ENCODE measurements around the gene C5orf24.
"Not testable (repeated sequence)": the region's sequence is repeated elsewhere in the genome, so short reads cannot be mapped to it uniquely, and the experiment has no call there.

C5orf24 gene

DNA sequence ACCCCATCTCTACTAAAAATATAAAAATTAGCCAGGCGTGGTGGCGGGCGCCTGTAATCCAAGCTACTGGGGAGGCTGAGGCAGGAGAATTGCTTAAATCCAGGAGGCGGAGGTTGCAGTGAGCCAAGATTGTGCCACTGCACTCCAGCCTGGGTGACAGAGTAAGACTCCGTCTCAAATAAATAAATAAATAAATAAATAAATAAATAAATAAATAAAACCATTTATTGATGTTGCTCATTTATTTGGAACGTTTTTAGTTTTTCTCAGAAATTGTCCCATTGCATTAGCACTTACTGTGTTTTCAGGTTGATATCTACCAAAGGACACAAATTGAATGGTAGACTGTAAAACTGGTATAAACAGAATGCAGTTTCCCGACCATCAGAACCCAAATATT, 10.7 kb downstream of the C5orf24 start:
- DNase-seq (ENCODE audit: low read depth in 2 of 3, low spot score in 2 of 3), result not testable (repeated sequence)

DNA sequence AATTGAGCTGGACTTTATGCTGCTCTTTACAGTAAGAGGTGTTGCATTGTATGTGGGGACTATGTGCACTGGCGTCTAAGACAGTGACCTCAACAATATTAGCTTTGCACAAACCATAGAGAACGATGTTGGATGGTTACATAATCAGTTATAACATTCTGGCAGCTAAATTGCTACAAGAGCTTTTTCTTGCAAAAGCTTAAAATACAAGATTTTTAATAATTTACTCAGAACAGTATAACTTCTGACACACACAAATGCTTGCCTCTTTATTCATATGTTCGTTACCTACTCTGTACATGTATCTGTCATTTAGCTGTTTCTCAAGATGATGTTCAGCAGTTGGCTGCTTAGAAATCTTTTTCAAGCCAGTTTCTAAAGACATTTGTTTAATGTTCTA, 11.6 kb downstream of the C5orf24 start:
- no peak for DNase-seq (ENCODE audit: low read depth in 2 of 3, low spot score in 2 of 3)

DNA sequence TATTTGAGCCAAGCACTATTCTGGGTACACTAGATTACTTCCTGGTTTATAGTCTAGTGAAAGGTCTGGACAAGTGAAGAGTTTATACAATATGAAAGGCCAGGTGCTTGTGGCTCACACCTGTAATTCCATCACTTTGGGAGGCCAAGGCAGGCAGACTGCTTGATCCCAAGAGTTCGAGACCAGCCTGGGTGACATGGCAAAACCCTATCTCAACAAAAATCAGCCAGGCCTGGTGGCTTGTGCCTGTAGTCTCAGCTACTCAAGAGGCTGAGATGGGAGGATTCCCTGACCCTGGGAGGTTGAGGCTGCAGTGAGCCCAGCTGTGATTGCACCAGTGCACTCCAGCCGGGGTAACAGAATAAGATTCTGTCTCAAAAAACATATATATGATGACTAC, 18.9 kb downstream of the C5orf24 start:
- no peak for DNase-seq (ENCODE audit: low read depth in 2 of 3, low spot score in 2 of 3)

DNA sequence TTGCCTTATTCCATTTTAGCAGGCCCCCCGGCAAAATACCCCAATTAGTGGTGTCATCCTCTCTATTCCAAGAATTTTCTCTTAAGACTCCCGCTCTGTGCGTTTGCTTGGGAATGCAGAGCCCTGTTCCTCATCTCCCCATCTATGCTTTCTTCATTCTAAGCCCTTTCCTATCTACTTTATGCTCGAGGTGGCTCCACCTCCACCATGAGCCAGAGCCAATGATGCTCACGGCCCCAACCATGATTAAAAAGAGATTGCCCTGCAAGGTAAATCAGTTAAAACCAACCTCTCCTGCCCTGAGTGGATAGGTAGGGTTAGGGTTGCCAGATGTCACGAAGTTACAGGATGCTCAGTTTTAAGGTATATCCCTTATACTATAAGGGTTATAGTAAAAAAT, 27.7 kb downstream of the C5orf24 start:
- DNase-seq (ENCODE audit: low read depth in 2 of 3, low spot score in 2 of 3), result no peak

DNA sequence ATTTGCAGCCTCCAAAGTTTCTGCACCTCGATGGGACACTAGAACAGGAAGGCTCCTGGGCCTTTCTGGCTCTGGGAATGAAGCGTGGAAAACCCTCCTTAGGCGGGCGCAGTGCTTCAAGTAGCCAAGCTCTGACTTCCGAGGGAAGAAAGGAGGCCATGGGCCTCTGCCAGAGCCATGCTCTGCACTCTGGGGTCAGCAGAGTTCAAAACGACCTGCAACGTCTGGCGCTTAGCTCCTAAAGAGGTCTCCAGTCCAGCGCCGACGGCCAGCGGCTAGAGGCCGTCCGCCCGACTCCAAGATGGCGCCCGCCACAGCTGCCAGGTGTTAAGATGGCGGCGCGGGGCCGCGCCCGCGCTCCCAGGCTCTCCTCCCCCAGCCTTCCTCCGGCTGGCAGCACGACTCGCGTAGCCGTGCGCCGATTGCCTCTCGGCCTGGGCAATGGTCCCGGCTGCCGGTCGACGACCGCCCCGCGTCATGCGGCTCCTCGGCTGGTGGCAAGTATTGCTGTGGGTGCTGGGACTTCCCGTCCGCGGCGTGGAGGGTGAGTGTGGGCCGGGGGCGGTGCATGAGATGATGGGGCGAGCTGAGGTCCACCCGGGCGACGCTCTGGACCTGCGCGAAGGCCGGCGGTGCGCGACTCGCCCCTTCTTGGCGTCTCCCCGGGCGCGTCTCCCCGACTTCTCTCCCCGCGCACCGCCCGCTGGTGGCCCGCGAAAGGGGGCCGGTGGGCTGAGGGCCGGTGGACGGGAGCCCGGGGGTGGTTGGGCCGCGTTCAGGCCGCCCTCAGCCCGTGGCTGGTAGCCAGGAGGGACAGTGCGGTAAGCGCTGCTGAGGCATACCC, 28.4 kb downstream of the C5orf24 start, which contains the start of gene TXNDC15:
Gene TXNDC15 (plus strand): TSS at position 385 of the 844 bp plus-strand sequence. CDS start 57 bp downstream, at position 442.
- peak; percentile 52 to 72 (median 69) for DNase-seq (ENCODE audit: low read depth in 2 of 3, low spot score in 2 of 3)

DNA sequence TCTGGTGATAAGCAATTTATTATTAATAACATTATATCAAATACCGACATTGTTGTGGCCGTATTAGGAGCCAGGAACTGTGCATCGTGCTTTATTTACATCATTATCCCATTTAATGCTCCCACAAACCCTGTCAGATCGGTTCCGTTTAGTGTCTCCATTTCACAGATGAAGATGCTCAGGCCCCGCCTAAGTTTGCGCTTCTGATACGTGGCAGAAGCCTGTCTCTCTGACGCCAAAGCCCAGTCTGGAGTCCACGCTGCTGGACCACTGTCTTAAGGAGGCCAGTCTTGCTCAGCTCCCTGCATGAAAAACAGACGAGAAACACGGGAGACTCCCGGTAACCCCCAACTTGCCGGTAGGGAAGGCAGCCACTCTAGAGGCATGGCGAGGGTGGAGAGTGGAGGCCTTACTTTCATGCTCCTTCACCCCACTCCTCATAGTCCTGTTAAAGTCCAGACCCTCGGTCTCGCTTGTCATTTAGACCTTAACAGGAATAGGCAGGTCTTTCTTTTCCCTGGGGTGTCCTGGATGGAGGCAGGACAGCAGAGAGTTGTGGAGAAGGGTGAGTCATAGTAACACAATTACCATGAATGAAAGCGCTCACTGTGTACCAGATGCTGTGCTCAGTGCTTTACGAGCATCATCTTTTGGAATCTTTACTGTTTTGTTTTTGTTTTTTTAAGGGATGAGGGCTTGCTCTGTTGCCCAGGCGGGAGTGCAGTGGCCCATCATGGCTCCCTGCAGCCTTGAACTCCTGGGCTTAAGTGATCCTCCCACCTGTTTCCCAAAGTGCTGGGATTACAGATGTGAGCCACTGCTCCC, 29.3 kb downstream of the C5orf24 start:
- peak; percentile 7 to 32 (median 29) for DNase-seq (ENCODE audit: low read depth in 2 of 3, low spot score in 2 of 3)

DNA sequence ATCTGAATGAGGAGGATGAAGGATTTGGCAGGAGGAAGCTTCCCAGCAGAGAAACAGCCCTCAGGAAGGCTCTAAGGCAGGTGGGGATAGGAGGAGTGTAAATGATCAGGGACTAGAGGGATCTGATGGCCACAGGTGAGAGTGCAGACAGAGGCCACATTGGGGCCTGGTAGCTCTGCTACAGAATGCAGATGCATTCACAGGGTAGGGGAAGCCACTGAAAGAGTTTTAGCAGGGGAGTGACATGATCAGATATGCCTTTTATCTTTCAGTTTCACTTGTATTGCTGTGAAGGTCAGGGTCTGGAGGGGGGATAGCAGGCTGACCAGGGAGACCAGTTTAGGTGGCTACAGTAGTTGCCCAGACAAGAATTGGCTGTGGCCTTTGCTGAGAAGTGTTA, 31.4 kb downstream of the C5orf24 start:
- DNase-seq (ENCODE audit: low read depth in 2 of 3, low spot score in 2 of 3), result no peak

DNA sequence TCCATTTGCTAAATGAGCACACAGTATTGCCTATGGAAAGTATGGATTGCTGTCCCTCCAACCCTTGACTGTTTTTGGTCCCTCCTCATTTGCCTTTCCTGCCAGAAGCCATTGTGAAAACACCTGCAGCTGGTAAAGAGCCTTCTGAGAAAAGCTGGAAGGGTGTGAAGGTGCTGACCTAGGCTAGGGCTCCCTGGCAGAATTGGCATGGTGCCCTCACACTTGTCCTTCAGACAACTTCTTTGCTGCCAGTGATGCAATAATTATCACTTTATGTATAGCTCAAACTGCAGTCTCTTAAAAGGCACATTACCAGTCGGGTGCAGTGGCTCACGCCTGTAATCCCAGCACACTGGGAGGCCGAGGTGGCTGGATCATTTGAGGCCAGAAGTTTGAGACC, 32.6 kb downstream of the C5orf24 start:
- DNase-seq (ENCODE audit: low read depth in 2 of 3, low spot score in 2 of 3), result no peak

DNA sequence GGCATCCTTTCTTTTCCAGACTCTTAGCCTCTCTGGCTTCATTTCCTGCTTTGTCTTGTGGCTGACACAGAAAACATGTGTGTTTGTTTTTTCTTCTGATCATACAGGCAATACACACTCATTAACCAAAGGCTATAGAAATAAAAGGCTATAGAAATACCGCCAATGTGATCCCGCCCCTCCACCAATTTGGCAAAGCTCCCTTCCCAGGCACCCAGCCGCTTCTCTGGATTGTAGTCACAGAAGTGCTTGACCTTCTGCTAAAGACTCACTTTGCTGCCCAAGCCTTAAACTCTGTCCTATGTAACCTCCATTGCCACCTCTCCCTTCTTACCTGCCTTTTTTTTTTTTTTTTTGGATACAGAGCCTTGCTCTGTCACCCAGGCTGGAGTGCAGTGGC, 33.7 kb downstream of the C5orf24 start:
- DNase-seq (ENCODE audit: low read depth in 2 of 3, low spot score in 2 of 3), result no peak

DNA sequence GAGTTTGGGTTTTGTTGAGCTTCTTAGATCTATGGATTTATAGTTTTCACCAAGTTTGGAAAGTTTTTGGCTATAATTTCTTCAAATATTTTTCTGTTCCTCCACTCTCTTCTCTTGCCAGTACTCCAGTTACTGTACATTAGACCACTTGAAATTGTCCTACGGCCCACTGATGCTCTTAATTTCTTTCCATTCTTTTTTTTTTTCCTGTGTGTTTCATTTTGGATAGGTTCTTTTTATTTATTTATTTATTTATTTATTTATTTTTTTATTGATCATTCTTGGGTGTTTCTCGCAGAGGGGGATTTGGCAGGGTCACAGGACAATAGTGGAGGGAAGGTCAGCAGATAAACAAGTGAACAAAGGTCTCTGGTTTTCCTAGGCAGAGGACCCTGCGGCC, 35.2 kb downstream of the C5orf24 start:
- not testable (repeated sequence) for DNase-seq (ENCODE audit: low read depth in 2 of 3, low spot score in 2 of 3)

DNA sequence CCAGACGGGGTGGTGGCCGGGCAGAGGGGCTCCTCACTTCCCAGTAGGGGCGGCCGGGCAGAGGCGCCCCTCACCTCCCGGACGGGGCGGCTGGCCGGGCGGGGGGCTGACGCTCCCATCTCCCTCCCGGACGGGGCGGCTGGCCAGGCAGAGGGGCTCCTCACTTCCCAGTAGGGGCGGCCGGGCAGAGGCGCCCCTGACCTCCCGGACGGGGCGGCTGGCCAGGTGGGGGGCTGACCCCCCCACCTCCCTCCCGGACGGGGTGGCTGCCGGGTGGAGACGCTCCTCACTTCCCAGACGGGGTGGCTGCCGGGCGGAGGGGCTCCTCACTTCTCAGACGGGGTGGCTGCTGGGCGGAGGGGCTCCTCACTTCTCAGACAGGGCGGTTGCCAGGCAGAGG, 35.9 kb downstream of the C5orf24 start:
- DNase-seq (ENCODE audit: low read depth in 2 of 3, low spot score in 2 of 3), result not testable (repeated sequence)

DNA sequence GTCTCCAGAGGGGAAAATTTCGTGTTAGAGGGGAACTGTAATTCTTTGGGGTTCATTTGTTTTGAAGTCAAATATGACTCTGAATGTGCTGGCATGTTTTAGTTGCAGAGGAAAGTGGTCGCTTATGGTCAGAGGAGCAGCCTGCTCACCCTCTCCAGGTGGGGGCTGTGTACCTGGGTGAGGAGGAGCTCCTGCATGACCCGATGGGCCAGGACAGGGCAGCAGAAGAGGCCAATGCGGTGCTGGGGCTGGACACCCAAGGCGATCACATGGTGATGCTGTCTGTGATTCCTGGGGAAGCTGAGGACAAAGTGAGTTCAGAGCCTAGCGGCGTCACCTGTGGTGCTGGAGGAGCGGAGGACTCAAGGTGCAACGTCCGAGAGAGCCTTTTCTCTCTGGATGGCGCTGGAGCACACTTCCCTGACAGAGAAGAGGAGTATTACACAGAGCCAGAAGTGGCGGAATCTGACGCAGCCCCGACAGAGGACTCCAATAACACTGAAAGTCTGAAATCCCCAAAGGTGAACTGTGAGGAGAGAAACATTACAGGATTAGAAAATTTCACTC, 41.9 kb downstream of the C5orf24 start:
- no peak for DNase-seq (ENCODE audit: low read depth in 2 of 3, low spot score in 2 of 3)

DNA sequence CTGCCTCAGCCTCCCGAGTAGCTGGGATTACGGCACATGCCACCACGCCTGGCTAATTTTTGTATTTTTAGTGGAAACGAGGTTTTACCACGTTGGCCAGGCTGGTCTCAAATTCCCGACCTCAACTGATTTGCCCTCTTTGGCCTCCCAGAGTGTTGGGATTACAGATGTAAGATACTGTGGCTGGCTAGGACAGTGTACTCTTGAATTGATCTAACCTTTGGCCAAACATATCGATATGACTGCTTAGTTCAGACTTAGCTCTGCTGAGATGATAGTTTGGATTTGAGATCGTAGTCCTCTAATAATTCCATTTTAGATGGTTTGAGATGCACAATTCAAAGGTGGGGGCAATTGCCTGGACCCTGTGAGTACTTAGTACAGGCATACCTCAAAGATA, 43.6 kb downstream of the C5orf24 start:
- DNase-seq (ENCODE audit: low read depth in 2 of 3, low spot score in 2 of 3), result no peak

DNA sequence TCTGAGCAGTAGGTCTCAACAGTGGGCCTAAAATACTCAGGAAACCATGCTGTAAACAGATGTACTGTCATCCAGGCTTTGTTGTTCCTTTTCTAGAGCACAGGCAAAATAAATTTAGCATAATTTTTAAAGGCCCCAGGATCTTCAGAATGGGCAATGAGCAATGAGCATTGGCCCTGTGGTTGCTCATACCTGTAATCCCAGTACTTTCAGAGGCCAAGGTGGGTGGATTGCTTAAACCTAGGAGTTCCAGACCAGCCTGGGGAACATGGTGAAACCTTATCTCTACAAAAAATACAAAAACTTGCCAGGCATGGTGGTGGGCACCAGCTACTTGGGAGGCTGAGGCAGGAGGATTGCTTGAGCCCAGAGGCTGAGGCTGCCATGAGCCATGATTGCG, 45.7 kb downstream of the C5orf24 start:
- no peak for DNase-seq (ENCODE audit: low read depth in 2 of 3, low spot score in 2 of 3)

DNA sequence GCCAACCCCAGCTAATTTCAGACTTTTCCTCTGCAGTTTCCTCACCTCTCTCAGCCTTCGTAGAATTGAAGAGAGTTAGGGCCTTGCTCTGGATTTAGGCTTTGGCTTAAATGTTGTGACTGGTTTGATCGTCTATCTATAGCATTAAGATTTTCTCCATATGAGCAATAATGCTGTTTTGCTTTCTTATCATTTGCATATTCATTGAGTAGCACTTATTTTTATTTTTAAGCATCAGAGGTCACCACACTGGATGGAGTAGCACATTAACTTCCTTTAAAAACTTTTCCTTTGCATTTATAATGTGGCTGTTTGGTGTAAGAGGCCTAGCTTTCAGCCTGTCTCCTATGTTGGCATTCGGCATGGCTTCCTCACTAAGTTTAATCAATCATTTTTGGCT, 46.5 kb downstream of the C5orf24 start:
- no peak for DNase-seq (ENCODE audit: low read depth in 2 of 3, low spot score in 2 of 3)

DNA sequence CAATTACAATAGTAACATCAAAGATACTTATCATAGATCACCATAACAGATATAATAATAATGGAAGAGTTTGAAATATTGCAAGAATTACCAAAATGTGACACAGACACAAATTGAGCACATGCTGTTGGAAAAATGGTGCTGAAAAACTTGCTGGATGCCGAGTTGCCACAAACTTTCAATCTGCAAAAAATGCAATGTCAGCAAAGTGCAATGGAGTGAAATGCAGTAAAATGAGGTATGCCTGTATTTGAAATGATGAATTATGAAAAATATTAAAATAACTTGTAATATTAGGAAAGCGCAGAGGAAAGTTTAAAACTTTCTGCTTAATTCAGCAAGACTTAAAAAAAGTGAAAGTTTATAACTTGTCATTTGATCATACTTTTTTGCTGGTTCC, 47.2 kb downstream of the C5orf24 start:
- DNase-seq (ENCODE audit: low read depth in 2 of 3, low spot score in 2 of 3), result no peak

DNA sequence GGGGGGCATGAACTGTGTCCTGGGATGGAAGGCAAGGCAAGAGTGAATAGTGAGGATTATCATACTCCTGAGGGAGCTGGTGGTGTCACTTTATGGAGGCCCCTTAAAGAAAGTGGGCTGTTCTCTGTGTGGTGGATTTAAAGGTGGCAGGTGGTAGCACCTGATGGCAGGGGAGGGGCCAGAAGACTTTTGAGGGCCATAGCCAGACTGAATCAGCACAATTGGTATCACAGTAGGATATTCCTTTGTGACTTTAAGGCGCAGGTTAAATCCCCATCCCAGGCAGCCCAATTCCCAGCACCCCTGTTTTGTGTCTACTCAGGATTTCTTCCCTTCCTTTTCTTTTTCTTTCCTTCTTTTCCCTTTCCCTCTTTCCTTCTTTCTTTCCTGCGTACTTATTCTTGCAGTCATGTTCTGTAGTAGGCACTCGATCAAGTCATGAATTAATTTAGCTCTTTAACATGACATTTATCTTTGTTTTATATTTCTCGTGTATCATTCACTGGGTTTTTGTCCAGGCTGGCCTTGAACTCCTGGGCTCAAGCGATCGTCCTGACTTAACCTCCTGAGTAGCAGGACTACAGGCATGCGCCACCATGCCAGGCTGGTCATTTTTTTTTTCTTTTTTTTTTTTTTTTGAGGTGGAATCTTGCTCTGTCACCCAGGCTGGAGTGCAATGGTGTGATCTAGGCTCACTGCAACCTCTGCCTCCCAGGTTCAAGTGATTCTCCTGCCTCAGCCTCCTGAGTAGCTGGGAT, 48.2 kb downstream of the C5orf24 start:
- DNase-seq (ENCODE audit: low read depth in 2 of 3, low spot score in 2 of 3), result no peak

DNA sequence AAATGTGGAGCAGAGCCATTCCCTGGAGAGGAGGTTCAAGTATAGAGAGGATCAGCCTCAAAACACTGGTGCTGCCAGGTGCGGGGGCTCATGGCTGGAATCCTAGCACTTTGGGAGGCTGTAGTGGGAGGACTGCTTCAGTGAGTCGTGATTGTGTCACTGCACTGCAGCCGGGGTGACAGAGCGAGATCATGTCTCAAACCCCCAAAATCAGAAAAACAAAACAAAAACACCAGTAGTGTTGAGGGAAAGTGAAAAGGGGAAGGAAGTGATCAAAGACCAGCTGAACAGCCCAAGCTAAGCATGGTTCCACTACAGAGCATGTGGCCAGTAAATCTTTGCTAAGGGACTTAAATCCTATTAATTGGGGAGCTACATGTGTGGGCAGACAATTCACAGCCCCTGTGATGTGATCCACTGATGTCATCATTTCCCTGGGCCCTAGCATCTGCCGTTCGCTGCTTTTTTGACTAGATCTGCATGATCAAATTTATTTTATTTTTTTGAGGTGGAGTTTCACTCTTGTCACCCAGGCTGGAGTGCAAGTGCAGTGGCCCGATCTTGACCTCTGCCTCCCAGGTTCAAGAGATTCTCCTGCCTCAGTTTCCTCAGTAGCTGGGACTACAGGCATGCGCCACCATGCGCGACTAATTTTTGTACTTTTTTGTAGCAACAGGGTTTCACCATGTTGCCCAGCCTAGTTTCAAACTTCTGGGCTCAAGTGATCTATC, 56.5 kb downstream of the C5orf24 start:
- no peak for DNase-seq (ENCODE audit: low read depth in 2 of 3, low spot score in 2 of 3)

DNA sequence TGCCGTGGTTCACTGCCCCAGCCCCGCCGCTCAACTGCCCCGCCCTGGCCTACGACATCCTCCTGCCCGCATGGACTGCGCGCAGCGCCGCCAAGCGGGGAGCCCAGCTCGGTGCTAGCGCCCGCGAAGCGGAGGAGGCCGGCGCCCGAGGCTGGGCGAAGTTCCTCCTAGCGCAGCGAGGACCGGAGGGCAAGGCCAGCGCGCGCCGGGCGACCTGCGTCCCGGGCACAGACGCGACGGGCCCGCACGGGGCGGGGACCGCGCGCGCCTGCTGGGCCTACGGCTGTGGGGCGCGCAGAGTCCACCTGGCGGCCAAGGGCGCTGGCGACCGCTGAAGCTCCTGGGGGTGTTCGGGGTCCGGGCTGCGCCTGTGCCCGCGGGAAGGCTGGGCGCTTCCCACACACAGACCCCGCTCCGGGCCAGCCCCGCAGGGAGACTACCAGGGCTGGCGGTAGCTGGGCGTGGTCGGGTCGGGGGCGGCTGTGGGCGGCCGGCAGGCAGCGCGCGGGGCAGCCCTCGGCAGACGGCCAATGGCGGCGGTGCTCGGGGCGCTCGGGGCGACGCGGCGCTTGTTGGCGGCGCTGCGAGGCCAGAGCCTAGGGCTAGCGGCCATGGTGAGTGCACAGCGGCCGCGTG, 59.0 kb downstream of the C5orf24 start, which contains the start of gene PCBD2:
Gene PCBD2 (plus strand): TSS at position 522 of the 636 bp plus-strand sequence. CDS start 9 bp downstream, at position 531.
- DNase-seq (ENCODE audit: low read depth in 2 of 3, low spot score in 2 of 3), result peak; percentile 82 to 91 (median 84)

Measured in activated CD8-positive, alpha-beta memory T cell treated with anti-CD3 and anti-CD28 coated beads for 48 hours (primary cell).